GM18498 (cell line): ENCODE data around the gene ZNF823.
A peak's percentile ranks its signal among the peaks of the same experiment; 100 is the strongest.
"Not testable (repeated sequence)": the region's sequence is repeated elsewhere in the genome, so short reads cannot be mapped to it uniquely, and the experiment has no call there.

Experiments used
- ATAC-seq: cut with Tn5 transposase; IDR thresholded peaks from one replicate; pipeline ENCODE4 v1.9.1; 2021; ENCODE audit warnings: mild to moderate bottlenecking, moderate library complexity; ENCODE audit not compliant: unreplicated experiment

The ZNF823 gene

DNA sequence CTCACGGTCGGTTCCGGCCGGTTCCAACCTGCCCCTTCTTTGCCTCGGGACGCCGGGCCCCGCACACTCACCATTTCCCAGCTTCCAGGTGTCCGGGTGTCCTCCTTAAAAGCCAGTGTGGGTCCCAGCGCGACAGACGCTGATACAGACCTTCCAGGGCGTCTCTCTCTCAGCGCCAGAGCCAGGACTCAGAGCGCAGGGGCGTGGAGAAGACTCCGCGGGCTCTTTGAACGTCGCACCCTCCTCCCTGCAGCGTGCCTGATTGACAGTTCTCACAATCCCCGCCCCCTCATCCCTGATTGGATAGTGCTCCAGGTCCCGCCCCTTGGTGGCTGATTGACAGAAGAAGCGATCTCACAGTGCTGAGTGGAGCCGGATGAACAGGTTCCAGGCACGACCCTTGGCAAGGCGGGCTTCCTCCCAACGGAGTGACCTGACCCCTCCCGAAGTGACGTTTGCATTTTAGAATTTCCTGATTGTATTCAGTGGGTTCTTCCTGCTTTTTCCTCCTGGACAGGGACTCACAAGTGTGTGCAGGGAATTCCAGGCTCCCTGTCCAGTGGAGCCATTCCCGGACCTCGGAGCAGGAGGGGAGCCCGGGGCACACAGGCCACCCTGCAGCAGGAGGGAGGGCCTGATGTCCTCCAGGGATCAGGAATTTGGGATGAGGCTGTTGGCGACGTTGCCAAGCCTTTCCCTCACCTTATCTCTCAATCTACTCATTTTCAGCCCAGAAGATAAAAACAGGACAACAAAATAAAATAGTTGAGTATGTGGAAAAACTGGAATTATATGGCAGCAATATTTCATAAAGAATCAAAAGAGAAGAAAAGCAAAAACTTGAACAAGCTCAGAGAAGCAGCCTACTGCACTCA, at the start of gene ZNF823:
ZNF823 (minus strand) TSS at position 201 of the 875 bp plus-strand sequence; CDS start at position 74, 127 bp downstream.
- ATAC-seq: peak; percentile 95

DNA sequence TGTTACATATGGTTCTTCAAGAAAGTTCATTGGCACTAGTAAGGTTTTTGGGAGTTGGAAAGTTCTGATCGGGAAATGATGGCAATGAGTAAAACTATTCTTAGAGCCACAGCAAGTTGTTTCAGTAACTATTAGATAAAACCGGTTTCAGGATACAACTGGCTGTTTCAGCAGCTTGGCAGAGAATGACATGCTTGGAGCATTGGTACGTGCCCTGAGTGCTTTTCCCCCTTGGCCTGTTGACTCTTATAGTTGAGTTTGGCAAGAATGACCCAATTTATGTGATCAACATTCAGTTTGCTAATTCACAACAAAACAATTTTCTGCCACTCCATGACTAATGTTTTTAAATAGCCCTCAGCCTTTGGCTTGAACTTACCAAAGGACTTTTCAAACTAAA, 48.8 kb upstream of the ZNF823 start:
- no peak for ATAC-seq

DNA sequence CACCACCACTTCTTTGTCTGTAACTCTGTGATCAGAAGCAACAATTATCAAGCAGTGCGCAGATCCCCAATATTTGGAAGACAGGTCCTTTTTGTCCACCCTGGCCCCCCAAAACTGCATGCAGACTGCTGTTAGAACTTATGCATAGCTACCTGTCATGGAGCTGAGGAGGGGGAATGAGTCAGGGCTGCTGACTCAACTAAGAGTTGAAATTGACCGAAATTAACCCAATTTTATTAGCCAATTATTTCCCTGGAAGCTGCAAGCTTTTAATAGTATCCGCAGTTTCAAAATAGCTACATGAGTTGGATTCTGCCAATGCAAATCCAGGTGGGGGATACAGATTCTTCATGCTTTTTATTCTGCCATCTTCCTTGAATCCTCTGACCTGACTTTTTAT, 45.6 kb upstream of the ZNF823 start:
- no peak for ATAC-seq

DNA sequence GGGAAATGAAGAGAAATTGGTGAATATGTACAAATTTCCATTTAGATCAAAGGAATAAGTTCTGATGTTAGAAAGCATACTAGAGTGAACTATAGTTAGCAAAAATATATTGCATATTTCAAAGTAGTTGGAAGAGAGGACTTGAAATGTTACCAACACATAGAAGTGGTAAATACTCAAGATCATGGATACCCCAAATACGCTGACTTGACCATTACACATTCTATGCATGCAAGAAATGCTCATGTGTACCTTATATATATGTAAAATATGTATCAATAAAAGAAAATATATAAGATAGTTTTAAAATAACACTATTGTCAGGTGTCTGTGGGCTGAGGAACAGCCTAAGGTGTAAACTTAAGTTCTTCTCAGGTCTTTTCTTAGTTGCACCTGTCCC, 45.0 kb upstream of the ZNF823 start:
- ATAC-seq: no peak

- ATAC-seq: no peak
Observed at GRCh38 chr19:11781295-11782057, 42.7 kb upstream of the ZNF823 start.

GRCh38 chr19:11780431-11781020, 41.8 kb upstream of the ZNF823 start:
- no peak for ATAC-seq

- not testable (repeated sequence) for ATAC-seq
Observed at GRCh38 chr19:11776669-11777068, 37.9 kb upstream of the ZNF823 start.

DNA sequence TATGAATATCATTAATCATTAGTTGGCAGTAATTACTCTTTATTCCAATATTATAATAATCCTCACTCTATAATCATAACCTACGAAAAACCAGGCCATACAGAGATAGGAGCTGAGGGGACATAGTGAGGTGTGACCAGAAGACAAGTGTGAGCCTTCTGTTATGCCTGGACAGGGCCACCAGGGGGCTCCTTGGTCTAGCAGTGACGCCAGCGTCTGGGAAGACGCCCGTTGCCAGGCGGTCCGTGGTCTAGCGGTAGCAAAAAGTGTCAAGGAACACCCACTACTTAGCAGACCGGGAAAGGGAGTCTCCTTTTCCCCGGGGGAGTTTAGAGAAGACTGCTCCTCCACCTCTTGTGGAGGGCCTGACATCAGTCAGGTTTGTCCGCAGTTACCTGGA, 32.8 kb upstream of the ZNF823 start:
- ATAC-seq: not testable (repeated sequence)

DNA sequence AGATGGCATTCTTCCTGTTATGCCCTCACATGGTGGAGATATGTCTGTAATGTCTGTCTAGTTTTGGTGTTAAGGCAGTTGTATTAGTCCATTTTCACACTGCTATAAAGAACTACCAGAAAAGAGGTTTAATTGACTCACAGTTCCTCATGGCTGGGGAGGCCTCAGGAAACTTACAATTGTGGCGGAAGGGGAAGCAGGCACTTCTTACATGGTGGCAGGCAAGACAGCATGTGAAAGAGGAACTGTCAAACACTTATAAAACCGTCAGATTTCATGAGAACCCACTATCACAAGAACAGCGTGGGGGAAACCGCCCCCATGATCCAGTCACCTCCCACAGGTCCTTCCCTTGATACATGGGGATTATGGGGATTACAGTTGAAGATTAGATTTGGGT, 31.2 kb upstream of the ZNF823 start:
- no peak for ATAC-seq

GRCh38 chr19:11767633-11768133, 28.9 kb upstream of the ZNF823 start:
- peak; percentile 30 for ATAC-seq

- peak; percentile 94 for ATAC-seq
Observed at GRCh38 chr19:11766597-11767591, 28.1 kb upstream of the ZNF823 start, which contains the start of gene ZNF441. TSS of gene ZNF441 (plus strand) at chr19:11767000. CDS start at chr19:11767194, 194 bp downstream.

GRCh38 chr19:11763611-11764010, 24.9 kb upstream of the ZNF823 start:
- ATAC-seq: no peak

DNA sequence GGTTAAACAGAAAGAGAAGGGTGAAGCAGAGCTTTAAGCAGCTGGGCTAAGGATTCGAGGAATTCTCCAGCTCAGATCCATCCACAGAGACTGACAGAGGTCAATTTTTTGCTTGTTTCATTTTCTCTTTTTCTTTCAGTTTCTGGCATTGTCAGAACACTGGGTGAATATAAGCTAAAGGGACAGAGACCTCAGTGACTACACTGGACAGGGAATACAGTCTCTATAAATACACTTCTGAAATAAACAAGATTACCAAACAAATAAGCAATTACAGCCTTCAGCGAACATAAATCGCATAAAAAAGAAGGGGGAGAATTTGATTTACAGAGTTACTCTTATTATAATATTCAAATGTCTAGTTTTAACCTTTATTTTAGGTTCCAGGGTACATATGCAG, 24.4 kb upstream of the ZNF823 start:
- ATAC-seq: no peak

DNA sequence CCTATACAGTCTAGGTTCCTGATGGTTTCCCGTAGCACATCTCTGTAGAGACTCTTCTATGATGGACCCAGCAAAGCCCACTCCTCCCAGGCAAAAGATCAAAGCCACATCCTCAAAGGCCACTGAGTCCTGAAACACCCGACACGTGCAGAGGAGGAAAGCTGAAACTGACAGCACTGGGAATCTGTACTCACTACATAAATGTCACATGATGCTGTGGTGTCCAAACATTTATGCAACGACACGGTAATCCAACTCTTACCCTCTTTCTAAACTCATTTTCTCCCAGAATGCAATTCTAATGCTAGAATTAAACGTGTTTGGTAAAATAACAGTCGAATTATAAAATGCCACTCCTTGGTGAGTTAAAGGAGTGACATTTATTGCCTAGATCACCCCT, 21.1 kb upstream of the ZNF823 start:
- ATAC-seq: no peak

GRCh38 chr19:11756965-11757364, 18.2 kb upstream of the ZNF823 start:
- no peak for ATAC-seq

DNA sequence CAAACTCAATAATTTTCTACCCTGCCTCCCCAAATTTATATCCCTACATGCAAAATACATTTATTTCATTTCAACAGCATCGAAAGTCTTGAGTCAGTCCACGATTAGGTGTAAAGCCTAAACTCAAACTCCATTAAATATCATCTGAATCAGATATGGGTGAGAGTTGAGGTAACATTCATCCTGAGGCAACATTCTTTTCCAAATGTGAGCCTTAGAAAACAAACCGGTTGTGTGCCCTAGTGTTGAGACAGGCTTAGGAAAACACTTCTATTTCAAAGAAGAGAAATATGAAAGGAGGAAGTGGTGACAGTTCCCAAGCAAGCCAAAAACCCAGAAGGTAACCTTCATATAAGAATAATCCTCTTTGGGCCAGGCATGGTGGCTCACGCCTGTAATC, 15.9 kb upstream of the ZNF823 start:
- no peak for ATAC-seq

GRCh38 chr19:11752244-11752736, 13.5 kb upstream of the ZNF823 start:
- no peak for ATAC-seq

DNA sequence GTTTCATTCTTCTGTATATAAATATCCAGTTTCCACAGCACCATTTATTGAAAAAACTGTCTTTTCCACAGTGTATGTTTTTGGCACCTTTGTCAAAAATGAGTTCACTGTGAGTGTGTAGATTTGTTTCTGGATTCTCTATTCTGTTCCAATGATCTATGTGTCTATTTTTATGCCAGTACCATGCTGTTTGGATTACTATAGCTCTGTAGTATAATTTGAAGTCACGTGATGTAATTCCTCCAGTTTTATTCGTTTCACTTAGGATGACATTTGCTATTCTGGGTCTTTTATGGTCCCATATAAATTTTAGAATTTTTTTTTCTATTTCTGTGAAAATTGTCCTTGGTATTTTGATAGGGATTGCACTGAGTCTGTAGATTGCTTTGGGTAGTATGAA, 11.0 kb upstream of the ZNF823 start:
- no peak for ATAC-seq

DNA sequence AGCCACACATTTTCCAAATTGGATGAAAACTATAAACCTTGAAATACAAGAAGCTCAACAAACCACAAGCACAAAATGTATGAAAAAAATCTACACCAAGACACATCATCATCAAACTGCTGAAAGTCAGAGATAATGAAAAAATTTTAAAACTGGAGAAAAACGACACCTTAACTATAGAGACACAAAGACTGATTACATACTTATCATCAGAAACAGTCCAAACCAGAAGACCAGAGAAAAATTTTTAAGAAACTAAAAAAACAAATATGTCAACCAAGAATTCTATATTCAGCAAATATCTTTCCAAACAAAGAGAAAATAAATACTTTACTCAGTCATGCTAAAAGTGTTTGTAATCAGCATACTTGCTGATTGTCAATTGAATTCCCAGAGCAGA, 8.5 kb upstream of the ZNF823 start:
- no peak for ATAC-seq

- ATAC-seq: no peak
Observed at GRCh38 chr19:11745869-11746268, 7.1 kb upstream of the ZNF823 start.
